ENCODE measurements around the gene POLR2C. TPM values are rescaled to one million over a fixed set of nuclear protein-coding genes. Genes with fewer than 3 reads are reported as not detected.

The POLR2C gene
- total RNA-seq, 1 experiment from 2014 or later, result 69.4 TPM

DNA sequence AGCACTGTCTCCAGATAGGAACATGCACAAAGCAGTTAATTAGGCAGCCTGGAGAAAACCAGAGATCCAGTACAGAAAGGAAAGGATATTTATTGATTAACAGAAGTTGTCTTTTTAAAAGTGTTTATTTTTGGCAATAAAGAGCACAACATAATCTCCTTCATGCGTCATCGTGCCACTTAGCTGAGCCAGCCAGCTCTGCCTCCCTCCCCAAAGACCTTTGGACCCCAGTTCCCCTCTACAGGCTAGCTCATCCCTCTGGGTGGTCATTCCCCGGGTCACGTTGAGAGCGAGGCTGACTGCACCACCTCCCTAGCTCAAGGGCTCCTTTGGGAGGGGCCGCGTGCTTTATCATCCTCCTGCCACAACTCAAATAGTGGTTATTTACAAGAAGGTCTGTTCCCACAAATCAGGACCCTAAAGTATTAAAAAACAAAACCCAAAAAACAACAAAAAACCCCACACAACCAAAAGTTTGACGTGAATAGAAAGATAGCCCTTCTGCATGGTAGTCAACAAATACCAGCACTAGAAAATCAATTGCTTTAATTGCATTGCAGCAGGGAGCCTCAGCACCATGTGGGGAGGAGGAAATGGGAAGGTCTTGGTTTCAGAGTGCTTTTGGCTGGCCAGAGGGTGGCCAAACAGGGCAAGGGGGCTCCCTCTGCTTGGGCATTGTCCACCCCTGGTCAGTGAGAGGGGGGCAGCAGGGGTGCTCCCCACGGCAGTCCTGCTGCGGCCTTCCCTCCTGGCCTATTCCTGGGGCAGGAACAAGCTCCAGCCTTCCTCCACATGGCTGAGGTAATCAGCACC, 9.6 kb downstream of the POLR2C start:
- CTCF ChIA-PET, result no interaction called here
- no peaks in the 10 kb centered on the region for H3K9me3 Mint-ChIP-seq (ENCODE audit: low read depth, unreplicated experiment)
- intact Hi-C loops (cut with micrococcal nuclease; ENCODE audit: unreplicated experiment), result no loop called here
- peak; percentile 32 for DNase-seq
- BruUV-seq (replicated peaks), result TSS peak; percentile 40
- no peak for TF ChIP-seq CTCF (IDR thresholded peaks at IDR 0.05; ENCODE audit: unreplicated experiment)
- H3K4me3 Mint-ChIP-seq (ENCODE audit: low read depth, unreplicated experiment), result peak overlapping the region; percentile 38
- H3K27ac Mint-ChIP-seq (ENCODE audit: unreplicated experiment), result peak overlapping the region; percentile 52
- no peaks in the 10 kb centered on the region for H3K27me3 Mint-ChIP-seq (ENCODE audit: unreplicated experiment)
- peaks cover 35% of the 10 kb centered on the region for H3K36me3 Mint-ChIP-seq (ENCODE audit: insufficient read depth, unreplicated experiment)
- peaks cover 34% of the 10 kb centered on the region for H3K4me1 Mint-ChIP-seq (ENCODE audit: low read depth, unreplicated experiment)

DNA sequence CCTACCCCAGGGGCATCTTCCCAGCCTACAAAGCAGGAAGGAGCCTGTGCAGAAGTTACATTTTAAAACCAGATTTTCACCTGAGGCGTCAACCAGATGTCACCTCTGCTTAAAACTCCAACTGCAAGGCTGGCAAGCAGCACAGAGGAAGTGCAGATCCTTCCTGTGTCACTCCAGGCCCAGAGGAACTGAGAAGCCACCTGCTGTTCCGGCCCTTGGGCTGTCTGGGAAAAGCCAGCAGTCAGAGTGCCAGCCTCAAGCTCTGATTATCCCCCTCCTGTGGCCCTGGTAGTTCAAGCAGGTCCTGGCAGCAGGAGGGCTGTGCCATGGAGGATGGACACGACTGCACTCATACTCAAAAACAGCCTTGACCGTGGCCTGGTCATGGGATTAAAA, 10.2 kb downstream of the POLR2C start:
- intact Hi-C loops (cut with micrococcal nuclease; ENCODE audit: unreplicated experiment), result no loop called here
- Mint-ChIP-seq H3K4me3 (ENCODE audit: low read depth, unreplicated experiment) (no peak overlapping the region), H3K36me3 (ENCODE audit: insufficient read depth, unreplicated experiment) (peaks cover 32% of the 10 kb centered on the region), H3K27me3 (ENCODE audit: unreplicated experiment) (no peaks in the 10 kb centered on the region), H3K27ac (ENCODE audit: unreplicated experiment) (peak overlapping the region; percentile 52), H3K9me3 (ENCODE audit: low read depth, unreplicated experiment) (no peaks in the 10 kb centered on the region), H3K4me1 (ENCODE audit: low read depth, unreplicated experiment) (peaks cover 34% of the 10 kb centered on the region)
- TF ChIP-seq CTCF (IDR thresholded peaks at IDR 0.05; ENCODE audit: unreplicated experiment), result no peak
- CTCF ChIA-PET, result no interaction called here
- BruUV-seq (replicated peaks), result no TSS peak
- no peak for DNase-seq

DNA sequence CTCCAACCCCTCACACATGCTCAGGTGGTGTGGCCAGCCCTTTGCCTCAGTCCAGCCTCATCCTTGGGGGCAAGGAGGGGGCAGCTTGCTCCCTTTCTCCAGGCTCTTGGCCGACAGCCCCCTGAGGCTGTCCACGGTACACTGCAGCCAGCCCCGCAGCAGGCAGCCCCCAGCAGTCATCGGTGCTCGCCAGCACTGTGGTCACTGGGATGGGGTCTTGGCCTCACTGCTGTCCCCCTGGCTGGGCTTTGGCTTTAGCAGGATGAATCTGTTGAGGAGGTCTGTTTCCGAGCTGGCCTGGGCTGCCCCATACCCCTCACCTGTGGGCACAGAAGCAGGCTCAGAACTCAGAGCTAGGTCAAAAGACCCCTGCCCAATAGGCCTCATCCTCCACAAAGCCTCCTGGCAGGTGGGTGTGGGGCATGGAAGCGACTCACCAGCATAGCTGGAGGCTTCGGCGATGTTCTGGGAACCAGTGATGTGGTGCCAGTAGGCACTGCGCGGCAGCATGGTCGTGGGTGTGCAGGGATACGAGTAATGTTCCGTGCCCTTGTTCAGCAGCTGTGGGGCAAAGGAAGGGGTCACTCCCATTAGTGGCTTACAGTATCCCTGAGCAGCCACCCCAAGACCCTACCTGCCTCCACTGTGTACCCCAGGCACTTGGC, 10.8 kb downstream of the POLR2C start:
- CTCF ChIA-PET, result no interaction called here
- BruUV-seq (replicated peaks), result no TSS peak
- intact Hi-C loops (cut with micrococcal nuclease; ENCODE audit: unreplicated experiment), result no loop called here
- no peak for TF ChIP-seq CTCF (IDR thresholded peaks at IDR 0.05; ENCODE audit: unreplicated experiment)
- DNase-seq, result no peak
- Mint-ChIP-seq H3K36me3 (ENCODE audit: insufficient read depth, unreplicated experiment) (peaks cover 26% of the 10 kb centered on the region), H3K4me3 (ENCODE audit: low read depth, unreplicated experiment) (no peak overlapping the region), H3K9me3 (ENCODE audit: low read depth, unreplicated experiment) (no peaks in the 10 kb centered on the region), H3K27ac (ENCODE audit: unreplicated experiment) (no peak overlapping the region), H3K4me1 (ENCODE audit: low read depth, unreplicated experiment) (peaks cover 34% of the 10 kb centered on the region), H3K27me3 (ENCODE audit: unreplicated experiment) (no peaks in the 10 kb centered on the region)

- Mint-ChIP-seq H3K9me3 (ENCODE audit: low read depth, unreplicated experiment) (no peaks in the 10 kb centered on the region), H3K36me3 (ENCODE audit: insufficient read depth, unreplicated experiment) (peaks cover 22% of the 10 kb centered on the region), H3K4me3 (ENCODE audit: low read depth, unreplicated experiment) (no peak overlapping the region), H3K27ac (ENCODE audit: unreplicated experiment) (no peak overlapping the region), H3K27me3 (ENCODE audit: unreplicated experiment) (no peaks in the 10 kb centered on the region), H3K4me1 (ENCODE audit: low read depth, unreplicated experiment) (peaks cover 34% of the 10 kb centered on the region)
- BruUV-seq (replicated peaks), result no TSS peak
- TF ChIP-seq CTCF (IDR thresholded peaks at IDR 0.05; ENCODE audit: unreplicated experiment), result no peak
- no peak for DNase-seq
- CTCF ChIA-PET, result no interaction called here
- intact Hi-C loops (cut with micrococcal nuclease; ENCODE audit: unreplicated experiment), result no loop called here
Measured at GRCh38 chr16:57473906-57474305, 11.4 kb downstream of the POLR2C start.
